Hepatocyte (in vitro differentiated cells): ENCODE data around the gene ARHGAP22.

ENCODE experiments used
- CTCF ChIP-seq: fragments of 200-600 bp; sonication (generic); IDR thresholded peaks from 2 replicates; pipeline ENCODE4 v1.5.1; 2016; ENCODE audit warnings: antibody characterized with exemption, mild to moderate bottlenecking; ENCODE audit not compliant: poor library complexity
- EZH2 ChIP-seq: fragments of 200-600 bp; sonication (generic); IDR thresholded peaks from 2 replicates; pipeline ENCODE4 v1.6.1; 2016; ENCODE audit warnings: antibody characterized with exemption, mild to moderate bottlenecking, borderline replicate concordance
- EZH2phosphoT487 ChIP-seq: fragments of 200-600 bp; sonication (generic); IDR thresholded peaks from one replicate; pipeline ENCODE4 v1.6.1; 2018; ENCODE audit warnings: antibody characterized with exemption, mild to moderate bottlenecking, low read depth, moderate library complexity; ENCODE audit not compliant: unreplicated experiment, severe bottlenecking

DNA sequence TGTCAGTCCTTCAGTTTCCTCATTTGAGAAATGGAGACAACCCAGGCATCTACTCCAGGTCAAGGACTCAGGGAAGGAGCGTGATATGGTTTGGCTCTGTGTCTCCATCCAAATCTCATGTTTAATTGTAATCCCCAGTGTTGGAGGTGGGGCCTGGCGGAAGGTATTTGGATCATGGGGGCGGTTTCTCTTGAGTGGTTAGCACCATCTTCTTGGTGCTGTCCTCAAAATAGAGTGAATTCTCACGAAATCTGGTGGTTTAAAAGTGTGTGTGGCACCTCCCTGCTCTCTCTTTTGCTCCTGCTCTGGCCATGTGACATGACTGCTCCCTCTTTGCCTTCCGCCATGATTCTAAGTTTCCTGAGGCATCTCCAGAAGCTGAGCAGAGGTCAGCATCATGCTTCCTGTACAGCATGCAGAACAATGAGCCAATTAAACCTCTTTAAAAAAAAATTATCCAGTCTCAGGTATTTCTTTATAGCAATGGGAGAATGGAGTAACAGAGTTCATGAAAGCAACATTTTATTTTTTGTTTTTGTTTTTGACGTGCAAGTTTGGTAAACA, 30.0 kb downstream of the ARHGAP22 start:
- no peak for TF ChIP-seq CTCF
- TF ChIP-seq EZH2, result no peak
- TF ChIP-seq EZH2phosphoT487, result no peak
